ENCODE measurements around the gene PLEKHA7. TPM values are rescaled to one million over a fixed set of nuclear protein-coding genes. Genes with fewer than 3 reads are reported as not detected.

PLEKHA7 gene
- total RNA-seq, 2 donors from 2014 or later = 10.8 to 17.6 TPM

- no peak overlapping the region for H3K4me3 ChIP-seq
- TF ChIP-seq, protein P1, sequence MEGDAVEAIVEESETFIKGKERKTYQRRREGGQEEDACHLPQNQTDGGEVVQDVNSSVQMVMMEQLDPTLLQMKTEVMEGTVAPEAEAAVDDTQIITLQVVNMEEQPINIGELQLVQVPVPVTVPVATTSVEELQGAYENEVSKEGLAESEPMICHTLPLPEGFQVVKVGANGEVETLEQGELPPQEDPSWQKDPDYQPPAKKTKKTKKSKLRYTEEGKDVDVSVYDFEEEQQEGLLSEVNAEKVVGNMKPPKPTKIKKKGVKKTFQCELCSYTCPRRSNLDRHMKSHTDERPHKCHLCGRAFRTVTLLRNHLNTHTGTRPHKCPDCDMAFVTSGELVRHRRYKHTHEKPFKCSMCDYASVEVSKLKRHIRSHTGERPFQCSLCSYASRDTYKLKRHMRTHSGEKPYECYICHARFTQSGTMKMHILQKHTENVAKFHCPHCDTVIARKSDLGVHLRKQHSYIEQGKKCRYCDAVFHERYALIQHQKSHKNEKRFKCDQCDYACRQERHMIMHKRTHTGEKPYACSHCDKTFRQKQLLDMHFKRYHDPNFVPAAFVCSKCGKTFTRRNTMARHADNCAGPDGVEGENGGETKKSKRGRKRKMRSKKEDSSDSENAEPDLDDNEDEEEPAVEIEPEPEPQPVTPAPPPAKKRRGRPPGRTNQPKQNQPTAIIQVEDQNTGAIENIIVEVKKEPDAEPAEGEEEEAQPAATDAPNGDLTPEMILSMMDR (IDR thresholded peaks at IDR 0.05) = no peak
- H3K4me1 ChIP-seq (ENCODE audit: control insufficient read depth in 1 of 2, low read depth in 2 of 2) = no peaks in the 10 kb centered on the region
- no peaks in the 10 kb centered on the region for H3K36me3 ChIP-seq
- ATAC-seq (ENCODE audit: insufficient number of reproducible peaks, low FRiP score, low read depth) = no peak
- no peaks in the 10 kb centered on the region for H3K27me3 ChIP-seq (replicated peaks; ENCODE audit: insufficient read depth)
- no peaks in the 10 kb centered on the region for H3K9me3 ChIP-seq
- H3K27ac ChIP-seq = no peak overlapping the region
- DNase-seq (ENCODE audit: low spot score) = no peak
These were observed 72.3 kb downstream of the PLEKHA7 start for GRCh38 chr11:16941935-16942334.

- no peak overlapping the region for H3K4me3 ChIP-seq
- H3K4me1 ChIP-seq (ENCODE audit: control insufficient read depth in 1 of 2, low read depth in 2 of 2) = peaks cover 6 to 14% of the 10 kb centered on the region in 2 donors
- no peaks in the 10 kb centered on the region for H3K27me3 ChIP-seq (replicated peaks; ENCODE audit: insufficient read depth)
- H3K27ac ChIP-seq = no peak overlapping the region
- no peaks in the 10 kb centered on the region for H3K9me3 ChIP-seq
- H3K36me3 ChIP-seq = no peaks in the 10 kb centered on the region
- TF ChIP-seq, protein P1 (IDR thresholded peaks at IDR 0.05) = no peak
- no peak for DNase-seq (ENCODE audit: low spot score)
- no peak for ATAC-seq (ENCODE audit: insufficient number of reproducible peaks, low FRiP score, low read depth)
These were observed 76.2 kb downstream of the PLEKHA7 start for GRCh38 chr11:16938061-16938460.

- DNase-seq (ENCODE audit: low spot score) = no peak
- H3K36me3 ChIP-seq = no peaks in the 10 kb centered on the region
- no peaks in the 10 kb centered on the region for H3K9me3 ChIP-seq
- no peak overlapping the region for H3K27ac ChIP-seq
- H3K27me3 ChIP-seq (replicated peaks; ENCODE audit: insufficient read depth) = no peaks in the 10 kb centered on the region
- TF ChIP-seq, protein P1 (IDR thresholded peaks at IDR 0.05) = no peak
- H3K4me3 ChIP-seq = no peak overlapping the region
- no peak for ATAC-seq (ENCODE audit: insufficient number of reproducible peaks, low FRiP score, low read depth)
- peaks cover 6 to 15% of the 10 kb centered on the region in 2 donors for H3K4me1 ChIP-seq (ENCODE audit: control insufficient read depth in 1 of 2, low read depth in 2 of 2)
These were observed 77.6 kb downstream of the PLEKHA7 start for GRCh38 chr11:16936643-16937042.

GRCh38 chr11:16935518-16936302 lies 78.5 kb downstream of the PLEKHA7 start:
- Histone ChIP-seq H3K36me3 (no peaks in the 10 kb centered on the region), H3K4me3 (no peak overlapping the region), H3K27me3 (replicated peaks; ENCODE audit: insufficient read depth) (no peaks in the 10 kb centered on the region), H3K9me3 (no peaks in the 10 kb centered on the region), H3K4me1 (ENCODE audit: control insufficient read depth in 1 of 2, low read depth in 2 of 2) (peaks cover 6 to 15% of the 10 kb centered on the region in 2 donors), H3K27ac (no peak overlapping the region)
- DNase-seq (ENCODE audit: low spot score) = no peak
- TF ChIP-seq, protein P1 (IDR thresholded peaks at IDR 0.05) = peak; percentile 48
- no peak for ATAC-seq (ENCODE audit: insufficient number of reproducible peaks, low FRiP score, low read depth)

DNA sequence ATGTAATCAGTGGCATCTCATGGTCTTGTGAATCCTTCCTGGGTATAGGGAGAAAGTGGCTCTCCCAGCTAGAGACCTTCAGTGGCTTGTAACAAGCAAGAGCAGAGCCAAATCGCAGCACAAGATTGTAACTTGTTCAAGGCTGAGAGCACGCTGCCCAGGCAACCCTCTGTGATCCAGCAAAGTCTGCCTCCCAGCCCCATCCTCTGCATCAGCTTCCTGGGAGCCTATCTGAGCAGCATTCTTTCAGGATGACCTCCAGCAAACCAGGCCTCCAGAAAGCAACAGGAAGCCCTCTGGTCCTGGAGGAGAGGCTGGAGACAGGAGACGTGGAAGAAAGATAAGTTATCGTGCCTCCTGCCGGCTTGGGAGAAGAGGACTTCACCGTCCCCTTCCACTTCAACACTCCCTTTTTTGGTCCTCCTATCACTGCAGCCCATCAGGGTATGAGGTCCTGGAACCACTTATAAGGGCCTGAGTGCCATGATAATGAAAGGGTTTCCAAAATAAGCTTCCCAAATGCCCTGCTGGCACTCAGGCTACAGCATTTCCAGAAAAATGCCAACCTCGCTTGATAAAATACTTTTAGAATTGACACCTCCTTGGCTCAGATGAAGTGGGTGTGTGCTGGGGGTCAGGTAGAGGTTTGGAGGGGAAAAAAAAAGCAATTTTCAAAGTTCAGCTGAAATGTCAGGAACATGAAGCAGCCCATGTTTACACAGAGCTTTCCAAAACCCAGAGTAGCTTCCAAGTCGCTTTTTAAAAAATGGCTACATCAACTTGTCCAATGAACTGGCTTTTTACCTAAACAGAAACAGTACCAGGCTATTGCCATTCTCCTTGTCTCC lies 80.2 kb downstream of the PLEKHA7 start:
- Histone ChIP-seq H3K4me3 (no peak overlapping the region), H3K9me3 (no peaks in the 10 kb centered on the region), H3K4me1 (ENCODE audit: control insufficient read depth in 1 of 2, low read depth in 2 of 2) (peaks cover 6 to 15% of the 10 kb centered on the region in 2 donors), H3K27ac (peak overlapping the region; percentile 41 to 45), H3K27me3 (replicated peaks; ENCODE audit: insufficient read depth) (no peaks in the 10 kb centered on the region), H3K36me3 (no peaks in the 10 kb centered on the region)
- DNase-seq (ENCODE audit: low spot score) = no peak
- no peak for ATAC-seq (ENCODE audit: insufficient number of reproducible peaks, low FRiP score, low read depth)
- TF ChIP-seq, protein P1 (IDR thresholded peaks at IDR 0.05) = no peak
